ENCODE data around the gene ADISSP. TPM values are rescaled to one million over a fixed set of nuclear protein-coding genes. Genes with fewer than 3 reads are reported as not detected.
A peak's percentile ranks its signal among the peaks of the same experiment; 100 is the strongest.

ADISSP gene
- total and polyA plus RNA-seq, 2 of the 13 experiments (the other 11 are each of a cell fraction or from before 2014, with no cell fraction given), result 38.3 to 90.6 TPM

DNA sequence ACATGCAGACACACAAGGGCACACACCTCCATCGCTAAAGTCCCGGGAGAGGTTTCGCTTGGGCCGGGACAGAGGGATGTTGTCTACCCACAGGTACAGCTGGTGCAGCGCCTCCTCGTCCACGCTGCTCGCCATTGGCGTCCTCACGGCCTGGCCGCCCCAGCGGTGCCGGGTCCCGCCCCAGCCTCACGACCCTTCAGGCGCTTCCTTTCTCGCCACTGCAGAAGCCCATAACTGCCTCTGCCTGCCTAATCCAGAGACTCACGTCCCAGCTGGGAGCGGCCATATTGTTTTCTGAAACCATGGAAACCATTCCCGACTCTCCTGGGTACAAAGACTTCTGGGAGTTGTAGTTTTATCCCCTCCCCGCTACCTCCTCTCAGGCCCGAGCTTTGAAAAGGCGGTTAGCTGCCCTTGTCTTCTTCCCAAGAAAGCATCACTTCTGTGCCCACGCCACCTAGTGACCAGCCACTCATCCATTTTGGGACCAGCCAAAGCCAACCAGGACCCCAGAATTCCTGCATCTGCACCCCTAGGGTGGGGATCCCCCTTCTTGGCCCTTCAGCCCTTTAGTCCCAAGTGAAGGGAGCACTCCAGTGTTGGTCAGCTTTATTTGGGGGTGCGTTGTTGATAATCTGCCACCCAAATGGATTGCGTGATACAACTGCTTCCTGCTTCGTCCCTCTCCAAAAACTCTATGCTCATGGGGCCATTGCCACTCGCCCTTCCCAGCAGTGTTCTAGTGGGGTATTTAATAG is 13.8 kb upstream of the ADISSP start, which contains the start of gene SPEF1 (continued):
- TF ChIP-seq, protein P1, sequence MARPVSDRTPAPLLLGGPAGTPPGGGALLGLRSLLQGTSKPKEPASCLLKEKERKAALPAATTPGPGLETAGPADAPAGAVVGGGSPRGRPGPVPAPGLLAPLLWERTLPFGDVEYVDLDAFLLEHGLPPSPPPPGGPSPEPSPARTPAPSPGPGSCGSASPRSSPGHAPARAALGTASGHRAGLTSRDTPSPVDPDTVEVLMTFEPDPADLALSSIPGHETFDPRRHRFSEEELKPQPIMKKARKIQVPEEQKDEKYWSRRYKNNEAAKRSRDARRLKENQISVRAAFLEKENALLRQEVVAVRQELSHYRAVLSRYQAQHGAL (CRISPR knock-in tag; IDR thresholded peaks at IDR 0.05; ENCODE audit: not compliant biosample characterization), result no peak
- TF ChIP-seq BHLHE40 (IDR thresholded peaks at IDR 0.05; ENCODE audit: low read length) (0 out of 2 replicates have a peak, but pooled peaks have one; percentile 5), EP300 (IDR thresholded peaks at IDR 0.05; ENCODE audit: low read depth in 2 of 2, low read length in 2 of 2) (no peak), EP300 (CRISPR knock-in tag; IDR thresholded peaks at IDR 0.05; ENCODE audit: borderline replicate concordance) (0 out of 2 replicates have a peak, but pooled peaks have one; percentile 42), ELF4 (CRISPR knock-in tag; IDR thresholded peaks at IDR 0.05; ENCODE audit: borderline replicate concordance) (no peak), CEBPZ (IDR thresholded peaks at IDR 0.05; ENCODE audit: low read length) (no peak), ZNF335 (CRISPR knock-in tag; IDR thresholded peaks at IDR 0.05) (no peak), MAFG (CRISPR knock-in tag; IDR thresholded peaks at IDR 0.05) (no peak), REPIN1 (CRISPR knock-in tag; IDR thresholded peaks at IDR 0.05; ENCODE audit: borderline replicate concordance, low read depth) (peak; percentile 68; the same call in 1 of the 2 replicates), BRCA1 (CRISPR knock-in tag; IDR thresholded peaks at IDR 0.05) (no peak), KDM5A (IDR thresholded peaks at IDR 0.05; ENCODE audit: borderline replicate concordance, low read length) (no peak), POLR2A (IDR thresholded peaks at IDR 0.05; ENCODE audit: insufficient read depth in 1 of 2, low read depth in 2 of 2, low read length in 2 of 2) (no peak), PLRG1 (conservative IDR thresholded peaks at IDR 0.05) (no peak), HNF4G (IDR thresholded peaks at IDR 0.05; ENCODE audit: borderline replicate concordance, low read depth, low read length) (no peak), HNF4G (CRISPR knock-in tag; IDR thresholded peaks at IDR 0.05; ENCODE audit: borderline replicate concordance, low read depth) (0 out of 2 replicates have a peak, but pooled peaks have one; percentile 30), DNMT1 (CRISPR knock-in tag; IDR thresholded peaks at IDR 0.05) (no peak), NFE2 (CRISPR knock-in tag; IDR thresholded peaks at IDR 0.05) (no peak), RAD21 (CRISPR knock-in tag; IDR thresholded peaks at IDR 0.05) (peak; percentile 63)
- TF ChIP-seq, protein P2, sequence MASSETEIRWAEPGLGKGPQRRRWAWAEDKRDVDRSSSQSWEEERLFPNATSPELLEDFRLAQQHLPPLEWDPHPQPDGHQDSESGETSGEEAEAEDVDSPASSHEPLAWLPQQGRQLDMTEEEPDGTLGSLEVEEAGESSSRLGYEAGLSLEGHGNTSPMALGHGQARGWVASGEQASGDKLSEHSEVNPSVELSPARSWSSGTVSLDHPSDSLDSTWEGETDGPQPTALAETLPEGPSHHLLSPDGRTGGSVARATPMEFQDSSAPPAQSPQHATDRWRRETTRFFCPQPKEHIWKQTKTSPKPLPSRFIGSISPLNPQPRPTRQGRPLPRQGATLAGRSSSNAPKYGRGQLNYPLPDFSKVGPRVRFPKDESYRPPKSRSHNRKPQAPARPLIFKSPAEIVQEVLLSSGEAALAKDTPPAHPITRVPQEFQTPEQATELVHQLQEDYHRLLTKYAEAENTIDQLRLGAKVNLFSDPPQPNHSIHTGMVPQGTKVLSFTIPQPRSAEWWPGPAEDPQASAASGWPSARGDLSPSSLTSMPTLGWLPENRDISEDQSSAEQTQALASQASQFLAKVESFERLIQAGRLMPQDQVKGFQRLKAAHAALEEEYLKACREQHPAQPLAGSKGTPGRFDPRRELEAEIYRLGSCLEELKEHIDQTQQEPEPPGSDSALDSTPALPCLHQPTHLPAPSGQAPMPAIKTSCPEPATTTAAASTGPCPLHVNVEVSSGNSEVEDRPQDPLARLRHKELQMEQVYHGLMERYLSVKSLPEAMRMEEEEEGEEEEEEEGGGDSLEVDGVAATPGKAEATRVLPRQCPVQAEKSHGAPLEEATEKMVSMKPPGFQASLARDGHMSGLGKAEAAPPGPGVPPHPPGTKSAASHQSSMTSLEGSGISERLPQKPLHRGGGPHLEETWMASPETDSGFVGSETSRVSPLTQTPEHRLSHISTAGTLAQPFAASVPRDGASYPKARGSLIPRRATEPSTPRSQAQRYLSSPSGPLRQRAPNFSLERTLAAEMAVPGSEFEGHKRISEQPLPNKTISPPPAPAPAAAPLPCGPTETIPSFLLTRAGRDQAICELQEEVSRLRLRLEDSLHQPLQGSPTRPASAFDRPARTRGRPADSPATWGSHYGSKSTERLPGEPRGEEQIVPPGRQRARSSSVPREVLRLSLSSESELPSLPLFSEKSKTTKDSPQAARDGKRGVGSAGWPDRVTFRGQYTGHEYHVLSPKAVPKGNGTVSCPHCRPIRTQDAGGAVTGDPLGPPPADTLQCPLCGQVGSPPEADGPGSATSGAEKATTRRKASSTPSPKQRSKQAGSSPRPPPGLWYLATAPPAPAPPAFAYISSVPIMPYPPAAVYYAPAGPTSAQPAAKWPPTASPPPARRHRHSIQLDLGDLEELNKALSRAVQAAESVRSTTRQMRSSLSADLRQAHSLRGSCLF (CRISPR knock-in tag; IDR thresholded peaks at IDR 0.05; ENCODE audit: borderline replicate concordance), result no peak

All from HepG2 (cell line).